Measurements from ENCODE around the gene FAM9C.
"Not testable (repeated sequence)": the region's sequence is repeated elsewhere in the genome, so short reads cannot be mapped to it uniquely, and the experiment has no call there.

The FAM9C gene

GRCh38 chrX:13029887-13030771, 14.3 kb downstream of the FAM9C start:
- peak; percentile 11 for DNase-seq

DNA sequence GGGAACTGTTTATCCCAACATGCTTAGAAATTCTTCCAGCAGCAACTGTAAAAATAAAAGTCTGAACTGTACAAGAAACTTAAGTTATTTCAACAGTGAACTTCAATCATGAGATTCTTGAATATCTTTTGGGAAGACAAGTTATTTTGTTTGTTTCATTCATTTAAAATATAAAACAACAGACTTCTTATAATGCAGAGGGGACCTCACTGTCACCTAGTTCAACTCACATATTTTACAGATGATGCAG, 14.9 kb downstream of the FAM9C start:
- no peak for DNase-seq

- no peak for DNase-seq
Measured at GRCh38 chrX:13028871-13029636, 15.4 kb downstream of the FAM9C start.

DNA sequence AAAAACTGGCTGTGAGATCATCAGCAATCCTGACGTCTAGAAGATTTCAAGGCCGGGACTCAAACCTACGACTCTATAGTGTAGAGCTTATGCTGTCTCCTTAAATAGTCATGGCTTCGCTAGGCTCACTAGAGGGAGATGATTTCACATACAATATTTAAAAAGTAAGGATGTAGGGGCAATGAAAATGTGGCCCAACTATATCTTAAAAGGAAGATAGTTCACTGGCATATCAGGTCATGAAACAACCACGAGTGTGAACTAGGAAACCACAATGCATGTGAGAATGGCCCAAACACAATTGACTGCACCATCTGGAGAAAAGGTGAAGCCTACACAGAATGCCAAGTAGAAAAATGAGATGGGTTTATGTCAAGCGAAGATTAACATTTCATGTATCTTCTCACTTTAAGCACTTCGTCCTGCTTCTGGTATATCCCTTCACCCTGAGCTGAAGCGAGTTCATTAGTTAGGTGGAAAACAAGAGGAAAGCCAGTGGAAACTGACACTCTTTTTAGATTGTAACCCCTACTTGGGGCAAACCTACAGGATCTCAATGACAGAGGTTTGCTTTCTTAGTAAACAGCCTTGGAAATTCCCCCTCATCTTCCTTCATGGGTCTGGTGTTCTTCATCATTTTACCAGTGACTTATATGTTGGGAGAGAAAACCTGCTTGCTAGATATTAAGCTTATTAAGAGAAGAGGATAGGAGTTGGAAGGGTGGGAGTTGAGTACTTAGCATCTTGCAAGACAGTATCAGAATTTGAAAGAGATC, 17.4 kb downstream of the FAM9C start:
- no peak for DNase-seq

- DNase-seq: no peak
Measured at GRCh38 chrX:13024986-13025385, 19.4 kb downstream of the FAM9C start.

DNA sequence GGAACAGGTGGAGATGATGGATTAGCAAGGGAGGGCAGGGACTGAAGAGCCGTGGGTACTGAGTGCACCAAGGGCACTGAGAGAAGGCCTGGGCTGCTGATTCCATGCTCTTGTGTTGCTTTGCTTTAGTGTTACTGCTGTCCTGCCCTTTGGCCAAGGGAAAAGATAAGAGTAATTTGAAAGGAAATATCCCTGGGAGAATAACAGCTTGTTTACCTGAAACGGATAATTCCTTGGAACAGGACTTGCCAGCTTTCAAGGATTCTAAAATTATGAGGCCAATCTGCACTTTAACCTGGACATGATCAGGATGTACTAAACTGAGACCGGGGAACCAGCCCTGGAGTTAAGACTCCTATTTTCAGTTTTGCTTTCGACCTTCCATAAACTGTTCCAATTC, 20.4 kb downstream of the FAM9C start:
- no peak for DNase-seq

DNA sequence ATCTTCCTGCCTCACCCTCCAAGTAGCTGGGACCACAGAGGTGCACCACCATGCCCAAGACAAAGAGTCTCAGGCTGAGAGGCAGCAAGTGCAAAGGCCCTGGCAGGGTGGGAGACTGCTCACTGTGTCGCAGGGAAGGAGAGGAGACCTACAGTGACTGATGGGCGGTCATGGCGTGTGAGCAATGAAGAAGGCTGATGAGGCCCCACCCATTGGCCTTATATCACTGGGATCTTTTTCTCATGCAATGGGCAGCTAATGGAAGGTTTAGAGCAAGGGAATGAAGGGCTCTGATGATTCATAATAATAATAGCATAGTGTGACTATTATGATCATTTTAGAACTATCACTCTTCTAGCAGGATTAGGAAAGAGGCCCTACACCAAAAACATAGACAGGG, 20.9 kb downstream of the FAM9C start:
- no peak for DNase-seq

DNA sequence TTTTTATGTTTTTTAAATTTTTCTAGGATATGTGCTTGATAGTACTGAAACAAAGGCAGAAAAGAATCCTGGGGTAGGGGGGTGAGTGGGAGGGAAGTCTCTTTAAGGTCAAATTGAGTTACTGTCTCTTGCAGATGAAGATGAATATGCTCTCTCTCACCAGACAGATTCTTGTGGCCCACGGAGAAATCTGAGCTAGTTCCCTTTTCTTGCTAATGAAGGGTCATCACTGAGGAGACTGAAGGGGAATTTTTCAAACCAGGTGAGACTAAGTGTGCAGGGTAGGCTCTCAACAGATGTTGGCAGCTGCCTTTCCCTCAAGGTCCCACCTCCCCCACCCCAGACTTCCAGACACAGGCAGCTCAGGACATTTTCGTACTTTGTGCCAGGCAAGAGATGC, 21.5 kb downstream of the FAM9C start:
- DNase-seq: no peak

DNA sequence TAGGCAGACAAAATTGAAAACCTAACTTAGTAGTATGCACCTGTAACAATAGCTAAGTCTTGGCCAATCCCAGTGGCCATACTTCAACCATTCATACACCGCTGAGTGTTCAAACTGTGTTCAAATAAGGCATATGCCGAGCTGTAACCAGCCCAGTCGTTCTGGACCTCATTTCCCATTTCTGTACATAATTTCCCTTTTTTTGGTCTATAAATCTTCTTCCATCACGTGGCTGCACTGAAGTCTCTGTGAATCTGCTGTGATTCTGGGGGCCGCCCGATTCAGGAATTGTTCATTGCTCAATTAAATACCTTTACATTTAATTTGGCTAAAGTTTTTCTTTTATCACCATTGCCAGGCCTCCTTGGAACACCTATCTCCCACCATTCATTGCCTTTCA, 27.7 kb downstream of the FAM9C start:
- DNase-seq: not testable (repeated sequence)

GRCh38 chrX:13015536-13016236, 28.7 kb downstream of the FAM9C start:
- no peak for DNase-seq

GRCh38 chrX:13014111-13015096, 30.0 kb downstream of the FAM9C start:
- DNase-seq: no peak

- no peak for DNase-seq
Measured at GRCh38 chrX:13013363-13014110, 30.9 kb downstream of the FAM9C start.

DNA sequence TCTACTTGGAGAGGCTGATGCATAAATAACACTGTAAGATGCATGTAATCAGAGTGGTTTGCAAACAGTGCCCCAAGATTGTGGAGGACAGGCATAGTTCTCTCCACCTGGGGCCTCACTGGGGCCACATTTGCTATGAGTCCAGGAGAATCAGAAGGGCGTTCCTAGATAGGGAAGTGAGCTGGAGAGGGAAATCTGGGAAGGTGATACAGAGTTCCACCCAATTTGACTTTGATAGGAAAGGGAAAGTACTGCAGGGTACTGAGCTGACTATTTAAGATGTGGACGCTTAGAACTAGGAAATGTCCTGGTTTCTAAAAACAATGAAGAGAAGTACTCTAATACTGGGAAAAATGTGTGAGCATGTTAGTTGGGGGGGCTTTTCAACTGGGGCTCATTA, 33.9 kb downstream of the FAM9C start:
- no peak for DNase-seq

DNA sequence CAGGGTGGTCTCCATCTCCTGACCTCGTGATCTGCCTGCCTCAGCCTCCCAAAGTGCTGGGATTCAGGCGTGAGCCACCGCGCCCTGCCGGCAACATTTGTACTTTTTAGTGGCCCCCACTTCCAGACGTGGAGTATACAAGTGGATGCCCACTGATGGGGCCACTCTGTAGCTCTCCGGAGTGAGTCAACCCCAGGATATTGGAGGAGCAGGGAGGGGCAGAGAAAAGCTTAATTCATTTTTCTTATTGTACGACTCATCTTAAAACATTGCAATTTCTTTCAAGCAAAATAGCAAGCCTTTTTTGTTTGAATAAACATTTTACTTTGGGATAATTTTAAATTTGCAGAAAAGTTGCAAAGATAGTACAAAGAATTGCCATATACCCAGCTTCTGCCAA, 34.6 kb downstream of the FAM9C start:
- DNase-seq: no peak

GRCh38 chrX:13009273-13009672, 35.1 kb downstream of the FAM9C start:
- no peak for DNase-seq

DNA sequence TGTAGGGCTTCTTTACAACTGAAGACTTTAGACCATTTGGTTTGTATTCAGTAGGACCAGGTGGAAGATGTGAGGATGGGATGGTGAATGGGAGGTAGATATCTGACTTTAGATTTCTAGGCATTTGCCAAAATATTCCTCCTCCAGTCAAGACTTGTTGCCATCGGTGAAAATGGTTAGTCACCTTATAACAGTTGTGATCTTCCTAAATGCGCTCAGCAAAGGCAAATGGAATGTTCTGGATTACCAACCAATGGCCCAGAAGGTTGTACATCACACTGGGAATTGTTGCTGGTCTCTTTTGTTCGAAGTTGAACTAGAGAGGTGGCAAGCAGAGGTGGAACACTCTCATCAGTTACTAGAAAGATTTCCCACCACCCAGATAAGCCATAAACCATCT, 35.6 kb downstream of the FAM9C start:
- DNase-seq: no peak

DNA sequence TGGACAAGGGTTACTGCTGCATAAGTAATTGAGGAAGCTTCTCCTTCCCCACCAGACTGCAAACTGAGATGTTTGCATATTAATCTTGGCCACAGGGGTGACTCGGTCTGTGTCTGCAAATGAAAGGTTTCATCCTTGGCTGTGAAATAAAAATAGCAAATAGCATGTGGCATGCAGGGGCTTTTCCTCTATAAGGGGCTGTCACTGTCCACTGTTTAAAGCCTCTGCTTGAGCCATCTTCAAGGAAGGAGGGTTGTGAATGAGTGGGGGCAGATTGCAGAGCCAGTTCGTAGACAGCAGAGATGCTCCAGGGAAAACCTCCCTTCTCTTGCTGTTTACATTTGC, 36.3 kb downstream of the FAM9C start:
- no peak for DNase-seq

DNA sequence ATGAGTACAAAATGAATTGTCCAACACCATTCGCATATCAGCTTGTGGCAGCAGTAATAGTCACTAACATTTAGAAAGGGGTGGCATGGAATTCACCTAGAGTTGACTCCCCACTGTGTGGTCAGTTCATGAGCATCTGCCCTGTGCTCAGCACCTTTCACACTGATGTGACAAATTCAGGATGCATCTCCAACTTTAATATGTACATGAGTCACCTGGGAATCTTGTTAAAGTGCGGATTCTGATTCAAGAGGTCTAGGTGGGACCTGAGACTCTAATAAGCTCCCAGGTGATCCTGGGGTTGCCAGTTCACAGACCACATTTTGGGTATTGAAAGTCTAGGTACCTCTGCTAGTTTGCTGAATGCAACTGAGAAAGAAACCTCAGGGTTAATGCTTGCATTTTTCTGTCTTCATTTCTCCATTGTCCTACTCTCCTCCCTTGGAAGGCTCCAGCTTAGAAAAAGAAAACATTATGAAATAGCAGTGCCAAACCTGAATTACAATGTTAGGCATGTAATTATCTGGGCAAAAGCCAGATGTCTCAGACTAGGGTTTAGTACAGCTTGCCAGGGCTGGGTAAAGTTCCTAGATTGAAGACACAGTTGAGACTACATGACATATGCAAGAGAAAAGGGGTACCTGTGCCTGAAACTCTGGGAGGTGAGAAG, 36.8 kb downstream of the FAM9C start:
- no peak for DNase-seq

GRCh38 chrX:13005661-13006473, 38.6 kb downstream of the FAM9C start:
- DNase-seq: no peak
